GF-D8 (cell line): ENCODE results near the gene CD300LB.
"Not testable (repeated sequence)": the region's sequence is repeated elsewhere in the genome, so short reads cannot be mapped to it uniquely, and the experiment has no call there.

Experiments used
- DNase-seq: peaks from one replicate; lab custom pipeline; 2025; lab: John Stamatoyannopoulos, UW

CD300LB gene

DNA sequence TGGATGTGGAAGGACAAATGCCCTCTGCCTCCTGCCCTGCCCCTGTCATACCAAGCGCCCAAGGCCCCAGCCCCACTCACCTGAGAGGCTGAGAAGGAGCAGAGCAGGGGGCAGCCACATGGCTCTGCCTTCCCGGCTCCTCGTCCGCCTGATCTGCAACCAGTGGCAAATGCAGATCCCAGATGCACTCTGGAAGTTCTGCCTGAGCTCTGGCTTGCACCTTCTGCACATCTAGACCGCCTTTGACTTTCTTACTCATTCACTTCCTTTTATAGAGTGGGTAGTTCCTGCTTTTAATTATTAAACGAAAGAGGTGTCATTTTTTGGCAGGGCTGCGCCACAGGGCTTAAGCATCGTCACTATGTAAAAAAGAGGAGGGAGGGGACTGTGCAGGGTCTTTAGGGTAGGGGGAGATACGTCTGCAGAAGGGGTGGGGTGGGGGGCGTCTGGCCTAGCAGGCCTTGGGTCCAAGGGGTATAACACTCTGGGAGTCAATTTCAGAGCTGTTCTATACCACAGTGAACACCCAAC is at the start of gene CD300LB:
Gene CD300LB (minus strand): TSS at position 245 of the 531 bp plus-strand sequence. CDS start 125 bp downstream, at position 120.
- DNase-seq, result no peak

DNA sequence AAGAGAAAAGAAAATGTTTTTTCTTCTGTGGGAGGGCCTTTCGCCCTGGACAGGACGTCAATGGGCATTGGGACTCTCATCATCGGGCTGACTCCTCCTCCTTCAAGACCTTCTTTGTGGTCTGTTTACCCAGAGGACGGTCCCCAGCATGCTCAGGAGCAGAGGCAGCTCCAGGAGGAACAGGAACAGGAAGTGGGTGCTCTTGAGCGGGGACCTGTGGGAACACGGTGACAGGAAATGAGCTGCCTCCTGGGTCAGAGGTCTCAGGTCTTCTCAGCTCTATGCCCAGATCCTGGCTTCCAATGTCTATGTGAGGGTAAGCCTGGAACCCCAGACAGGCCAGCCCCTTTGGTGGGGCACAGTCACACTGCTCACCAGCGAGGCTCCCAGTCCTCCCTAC is 48.6 kb upstream of the CD300LB start:
- no peak for DNase-seq

DNA sequence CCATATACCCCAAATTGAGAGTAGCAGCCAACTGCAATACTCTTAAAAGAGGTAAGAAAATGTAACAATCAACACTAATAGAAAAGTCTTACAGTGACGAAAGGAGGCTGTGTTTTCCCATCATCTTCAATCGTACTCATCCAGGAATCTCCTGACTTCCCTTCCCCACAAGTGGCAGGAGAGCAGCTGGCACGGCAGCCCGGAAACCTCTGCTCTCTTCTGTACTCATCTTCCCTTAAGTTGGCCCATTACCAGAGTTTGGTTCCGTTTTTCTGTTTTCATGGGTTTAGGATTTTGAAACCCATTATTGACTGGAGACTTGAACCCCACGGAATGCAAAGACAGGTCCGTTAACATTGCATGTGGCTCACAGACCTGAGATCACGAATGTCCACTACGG is 47.7 kb upstream of the CD300LB start:
- no peak for DNase-seq

DNA sequence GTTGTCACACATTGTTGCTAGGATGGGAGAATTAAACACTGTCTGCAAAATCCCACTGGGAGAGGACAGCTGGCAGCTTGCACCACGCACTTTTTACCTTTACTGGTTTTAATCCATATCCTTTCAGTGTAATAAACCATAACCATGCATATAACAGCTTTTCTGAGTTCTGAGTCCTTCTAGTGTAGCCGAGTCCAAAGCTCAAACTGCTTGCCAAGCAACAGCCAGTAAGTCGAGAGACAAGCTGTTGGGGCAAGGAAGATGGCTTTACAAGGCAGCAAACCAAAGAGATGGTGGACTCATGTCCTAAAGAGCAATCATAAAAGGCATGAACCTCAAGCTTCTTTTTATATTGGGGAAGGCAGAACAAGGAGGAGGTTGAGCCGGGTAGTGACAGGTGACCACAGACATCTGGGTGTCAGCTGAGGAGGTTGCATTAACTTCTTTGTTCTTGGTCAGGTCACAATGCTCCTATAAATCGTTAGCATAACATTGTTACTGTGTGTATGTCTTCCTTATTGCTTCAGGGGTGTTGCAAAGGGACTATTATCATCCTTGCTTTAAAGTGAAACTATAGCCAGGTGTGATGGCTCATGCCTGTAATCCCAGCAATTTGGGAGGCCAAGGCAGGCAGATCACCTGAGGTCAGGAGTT is 43.3 kb upstream of the CD300LB start:
- no peak for DNase-seq

DNA sequence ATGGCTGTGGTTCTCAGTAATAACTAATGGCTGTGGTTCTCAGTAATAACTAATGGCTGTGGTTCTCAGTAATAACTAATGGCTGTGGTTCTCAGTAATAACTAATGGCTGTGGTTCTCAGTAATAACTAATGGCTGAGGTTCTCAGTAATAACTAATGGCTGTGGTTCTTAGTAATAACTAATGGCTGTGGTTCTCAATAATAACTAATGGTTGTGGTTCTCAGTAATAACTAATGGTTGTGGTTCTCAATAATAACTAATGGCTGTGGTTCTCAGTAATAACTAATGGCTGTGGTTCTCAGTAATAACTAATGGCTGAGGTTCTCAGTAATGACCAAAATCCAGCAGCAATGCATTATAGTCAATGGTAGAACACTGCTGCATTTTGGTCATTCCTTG is 42.4 kb upstream of the CD300LB start:
- DNase-seq, result not testable (repeated sequence)

DNA sequence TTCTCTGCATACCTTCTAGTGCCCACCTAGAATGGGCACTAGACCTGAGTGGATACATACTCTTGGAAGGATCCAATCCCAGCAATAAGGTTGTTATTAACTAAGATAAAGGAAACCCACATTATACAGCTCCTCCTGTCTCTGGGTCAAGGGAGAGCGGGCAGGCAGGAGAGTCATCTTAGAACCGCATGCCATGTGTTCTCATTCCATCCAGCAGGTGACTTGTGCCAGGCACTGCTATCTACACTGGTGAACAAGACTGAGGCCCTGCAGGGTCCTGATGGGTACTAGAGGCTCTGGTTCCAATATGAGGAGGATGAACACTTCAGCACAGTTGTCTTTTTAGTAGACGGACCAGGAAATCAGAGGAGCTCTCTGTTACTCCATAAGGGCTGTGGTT is 41.9 kb upstream of the CD300LB start:
- no peak for DNase-seq

DNA sequence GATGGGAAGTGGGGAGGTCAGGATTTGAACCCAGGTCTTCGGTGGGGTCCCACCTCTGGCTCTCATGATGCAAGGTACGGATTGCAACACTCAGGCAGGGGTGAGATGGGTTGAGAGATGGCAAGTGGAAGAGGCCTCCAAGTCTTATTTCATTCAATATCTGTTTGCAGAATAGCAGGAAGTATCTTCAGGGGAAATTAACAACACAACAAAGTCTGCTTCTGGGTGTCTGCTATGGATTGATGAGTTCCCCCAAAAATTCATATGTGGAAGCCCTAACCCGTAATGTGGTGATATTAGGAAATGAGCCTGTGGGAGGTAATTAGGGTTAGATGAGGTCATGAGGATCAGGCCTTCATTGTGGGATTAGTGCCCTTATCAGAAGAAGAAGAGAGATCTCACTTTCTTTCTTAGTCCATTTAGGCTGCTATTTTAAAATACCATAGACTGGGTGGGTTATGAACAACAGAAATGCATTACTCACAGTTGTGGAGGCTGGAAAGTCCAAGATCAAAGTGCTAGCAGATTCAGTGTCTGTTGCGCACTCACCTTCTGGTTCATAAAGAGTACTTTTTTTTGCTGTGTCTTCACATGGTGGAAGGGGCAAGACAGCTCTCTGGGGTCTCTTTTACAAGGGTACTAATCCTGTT is 40.5 kb upstream of the CD300LB start:
- no peak for DNase-seq

DNA sequence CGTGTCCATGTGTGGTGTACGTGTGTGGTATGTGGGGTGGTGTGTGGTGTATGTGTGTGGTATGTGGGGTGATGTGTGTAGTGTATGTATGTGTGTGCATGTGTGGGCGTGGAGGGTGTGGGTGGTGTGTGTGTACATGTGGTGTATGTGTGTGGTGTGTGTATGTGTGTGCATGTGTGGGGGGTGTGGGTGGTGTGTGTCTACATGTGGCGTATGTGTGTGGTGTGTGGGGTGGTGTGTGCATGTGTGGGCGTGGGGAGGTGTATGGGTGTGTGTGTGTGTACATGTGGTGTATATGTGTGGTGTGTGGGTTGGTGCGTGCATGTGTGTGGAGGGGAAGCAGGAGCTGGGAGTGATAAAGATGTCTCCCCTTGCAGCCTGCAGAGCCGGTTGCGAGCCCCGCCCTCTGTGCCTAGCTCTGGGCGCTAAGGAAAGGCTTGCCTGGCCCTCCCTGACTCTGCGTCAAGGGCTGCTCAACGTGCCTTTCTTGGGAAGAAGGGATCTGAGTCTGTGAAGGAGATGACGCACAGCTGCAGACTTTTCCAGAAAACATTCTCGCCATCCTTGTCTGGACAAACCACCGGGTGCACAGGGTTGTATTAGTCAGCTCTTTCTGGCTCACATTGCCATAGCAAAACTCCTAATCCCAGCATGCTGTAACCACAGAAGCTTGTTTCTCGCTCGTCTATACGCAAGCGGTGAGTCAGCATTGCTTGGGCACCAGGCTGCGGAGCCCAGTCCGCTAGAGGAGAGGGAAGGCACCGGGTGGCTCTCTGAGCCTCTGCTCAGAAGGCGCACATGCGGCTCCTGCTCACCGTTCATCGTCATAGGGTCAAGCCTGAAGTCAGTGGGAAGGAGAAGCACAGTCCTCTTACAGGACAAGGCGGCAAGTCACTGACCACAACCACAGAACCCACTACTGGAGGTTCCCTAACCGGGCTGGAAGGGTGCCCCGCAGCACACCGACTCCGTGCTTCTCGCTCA is 38.0 kb upstream of the CD300LB start:
- DNase-seq, result peak; percentile 36

DNA sequence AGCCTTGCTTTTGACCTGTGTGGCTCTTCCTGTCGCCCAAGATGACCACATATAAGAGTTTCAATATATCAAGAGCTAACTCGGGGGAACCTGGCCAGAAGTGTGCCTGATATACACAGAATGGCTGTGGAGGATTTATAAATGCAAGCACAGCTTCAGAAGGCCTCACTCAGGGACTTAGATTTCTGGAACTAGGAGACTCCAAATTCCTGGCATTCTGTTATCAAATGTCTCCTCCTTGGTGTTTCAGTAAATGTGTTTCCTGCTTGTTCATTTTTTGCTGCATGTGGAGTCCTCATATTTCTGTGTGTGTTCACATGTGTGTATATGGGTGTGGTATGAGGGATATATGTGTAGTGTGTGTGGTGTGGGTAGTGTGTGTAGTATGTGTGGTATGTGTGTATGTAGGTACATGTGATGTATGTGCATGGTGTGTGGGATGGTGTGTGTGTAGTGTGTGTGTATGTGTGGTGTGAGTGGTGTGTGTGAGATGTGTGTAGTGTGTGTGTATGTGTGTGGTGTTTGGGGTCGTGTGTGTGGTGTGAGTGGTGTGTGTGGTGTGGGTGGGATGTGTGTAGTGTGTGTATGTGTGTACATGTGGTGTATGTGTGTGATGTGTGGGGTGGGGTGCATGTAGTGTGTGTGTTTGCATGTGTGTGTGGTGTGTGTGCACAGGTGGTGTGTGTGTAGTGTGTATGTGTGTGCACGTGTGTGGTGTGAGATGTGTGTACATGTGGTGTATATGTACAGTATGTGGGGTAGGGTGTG is 37.0 kb upstream of the CD300LB start:
- no peak for DNase-seq

DNA sequence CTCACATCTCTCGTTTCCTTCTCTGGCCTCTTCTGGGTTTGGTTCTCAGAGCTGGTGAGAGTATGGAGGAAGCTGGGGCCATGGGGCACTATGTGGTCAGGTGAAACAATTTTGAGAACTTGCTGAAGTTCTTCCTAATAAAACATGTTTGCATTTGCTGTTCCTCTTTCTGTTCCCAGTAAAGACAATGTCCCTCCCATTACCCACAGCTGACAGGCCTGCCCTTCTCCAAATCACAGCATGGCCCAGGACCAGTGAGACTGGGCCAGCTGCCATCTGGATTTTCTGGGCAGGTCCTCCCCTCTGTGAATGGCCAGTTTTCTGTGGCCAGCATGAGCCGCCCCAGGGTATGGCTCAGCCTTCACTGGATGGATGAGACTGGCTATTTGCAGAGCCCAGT is 36.1 kb upstream of the CD300LB start, which contains the start of gene CD300H:
Gene CD300H (minus strand): TSS at position 113 of the 400 bp plus-strand sequence.
- no peak for DNase-seq

DNA sequence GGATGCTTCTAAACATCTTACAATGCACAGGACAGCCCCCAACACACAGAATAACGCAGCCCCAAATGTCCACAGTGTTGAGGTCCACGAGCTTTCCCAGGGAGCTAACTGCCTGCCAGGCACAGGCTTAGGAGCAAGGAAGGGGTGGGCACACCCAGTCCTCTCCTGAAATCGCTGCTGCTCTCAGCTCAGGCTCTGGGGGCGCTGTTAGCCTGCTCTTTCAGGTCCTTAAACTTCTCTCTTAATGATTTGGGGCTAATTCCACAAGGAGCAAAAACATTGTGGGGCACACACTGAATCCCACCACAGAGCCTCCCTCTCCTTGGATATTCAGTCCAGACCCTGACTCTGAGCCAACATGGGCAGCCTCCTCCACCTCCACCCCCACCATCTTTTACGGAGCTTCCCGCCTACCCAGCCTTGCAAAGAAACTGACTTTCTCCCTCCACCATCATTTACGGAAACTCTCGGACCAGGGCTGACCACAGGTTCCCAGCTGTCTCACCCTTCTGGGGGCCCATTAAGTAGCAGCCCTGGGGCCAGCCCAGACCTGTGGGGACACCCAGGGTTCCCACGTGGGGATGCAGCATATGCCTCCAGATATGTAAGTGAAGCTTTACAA is 35.0 kb upstream of the CD300LB start:
- no peak for DNase-seq

DNA sequence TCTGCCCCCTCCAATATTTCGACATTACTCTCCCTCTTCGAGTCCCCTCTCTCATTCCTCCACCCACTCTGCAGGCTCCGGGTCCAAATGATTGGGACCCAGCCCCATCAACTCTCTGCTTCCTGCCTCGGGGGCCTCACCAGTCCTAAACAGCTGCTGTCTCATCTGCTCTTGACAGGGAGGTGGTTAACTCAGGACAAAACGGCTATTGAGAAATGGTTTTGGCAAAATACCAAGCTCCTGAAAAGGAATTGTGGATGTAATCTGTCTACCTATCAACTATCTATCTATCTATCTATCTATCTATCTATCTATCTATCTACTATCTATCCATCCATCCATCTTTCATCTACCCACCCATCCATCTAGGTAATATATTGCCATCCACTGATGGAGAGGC is 33.9 kb upstream of the CD300LB start:
- DNase-seq, result no peak

DNA sequence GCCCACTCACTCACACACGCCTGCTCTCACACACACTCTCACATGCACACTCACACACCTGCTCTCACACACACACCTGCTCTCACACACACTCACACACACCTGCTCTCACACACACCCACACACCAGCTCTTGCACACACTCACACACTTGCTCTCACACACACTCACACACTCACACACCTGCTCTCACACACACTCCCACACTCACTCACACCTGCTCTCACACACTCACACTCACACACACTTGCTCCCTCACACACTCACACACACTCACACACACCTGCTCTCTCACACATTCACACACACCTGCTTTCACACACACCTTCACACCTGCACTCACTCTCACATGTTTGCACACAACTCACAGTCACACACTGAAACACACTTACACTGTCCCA is 32.1 kb upstream of the CD300LB start:
- no peak for DNase-seq

DNA sequence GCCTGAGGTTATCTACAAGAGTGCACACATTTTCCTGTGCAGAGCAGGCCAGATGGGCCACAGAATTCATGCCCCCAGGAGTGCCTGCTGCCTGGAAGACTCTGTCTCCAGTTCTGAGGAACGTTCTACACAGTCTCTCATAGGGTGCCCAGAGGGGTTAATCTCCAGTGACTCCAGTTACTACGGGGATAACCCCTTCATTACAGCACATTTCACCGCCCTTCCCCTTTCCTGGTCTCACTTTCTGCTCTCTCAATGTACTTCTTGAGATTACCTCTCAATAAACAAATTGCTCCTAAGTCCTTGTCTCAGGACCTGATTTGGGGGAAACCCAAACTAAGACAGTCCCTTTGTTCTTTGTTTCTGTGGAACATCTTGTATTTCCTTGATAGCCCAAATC is 30.3 kb upstream of the CD300LB start:
- no peak for DNase-seq

DNA sequence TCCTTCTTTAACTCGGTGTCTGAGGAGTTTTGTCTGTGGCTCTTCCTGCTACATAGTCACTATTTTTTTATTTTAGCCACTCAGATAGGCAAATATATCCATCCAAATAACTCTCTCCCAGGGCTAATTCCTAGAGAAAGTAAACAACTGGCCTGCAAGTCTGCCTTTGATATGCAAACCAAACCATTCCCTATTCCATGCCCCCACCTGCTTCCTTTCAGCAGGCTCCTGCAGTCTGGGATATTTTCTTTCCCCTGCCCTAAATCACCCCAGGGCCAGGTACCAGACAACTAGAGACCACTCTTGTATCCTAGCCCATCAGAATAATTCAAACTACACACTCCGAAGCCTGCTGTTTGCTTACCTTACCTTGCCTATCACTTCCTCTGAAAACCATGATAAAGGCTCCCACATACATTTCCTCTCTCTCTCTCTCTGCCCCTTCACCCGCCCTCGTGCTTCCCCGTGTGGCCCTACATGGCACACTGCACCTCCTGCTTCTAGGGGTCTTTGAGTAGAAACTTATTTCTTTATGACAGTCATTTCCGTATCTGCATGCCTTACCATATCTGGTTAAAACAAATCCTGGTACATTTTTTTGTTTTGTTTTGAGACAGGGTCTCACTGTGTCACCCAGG is 27.7 kb upstream of the CD300LB start:
- no peak for DNase-seq

DNA sequence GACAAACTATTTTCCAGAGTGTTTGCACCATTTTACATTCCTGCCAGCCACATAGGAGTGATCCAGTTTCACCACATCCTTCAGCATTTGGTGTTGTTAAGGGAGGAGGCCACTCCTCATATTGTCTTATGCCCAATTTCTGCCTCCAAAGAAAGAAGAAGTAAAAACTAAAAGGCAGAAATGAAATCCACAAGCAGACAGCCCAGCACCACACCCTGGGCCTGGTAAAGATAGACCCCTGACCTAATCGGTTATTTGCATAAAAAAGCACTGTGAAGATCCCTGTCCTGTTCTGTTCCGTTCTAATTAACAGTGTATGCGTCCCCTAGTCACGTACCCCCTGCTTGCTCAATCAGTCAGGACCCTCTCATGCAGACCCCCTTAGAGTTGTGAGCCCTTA is 27.1 kb upstream of the CD300LB start:
- not testable (repeated sequence) for DNase-seq

DNA sequence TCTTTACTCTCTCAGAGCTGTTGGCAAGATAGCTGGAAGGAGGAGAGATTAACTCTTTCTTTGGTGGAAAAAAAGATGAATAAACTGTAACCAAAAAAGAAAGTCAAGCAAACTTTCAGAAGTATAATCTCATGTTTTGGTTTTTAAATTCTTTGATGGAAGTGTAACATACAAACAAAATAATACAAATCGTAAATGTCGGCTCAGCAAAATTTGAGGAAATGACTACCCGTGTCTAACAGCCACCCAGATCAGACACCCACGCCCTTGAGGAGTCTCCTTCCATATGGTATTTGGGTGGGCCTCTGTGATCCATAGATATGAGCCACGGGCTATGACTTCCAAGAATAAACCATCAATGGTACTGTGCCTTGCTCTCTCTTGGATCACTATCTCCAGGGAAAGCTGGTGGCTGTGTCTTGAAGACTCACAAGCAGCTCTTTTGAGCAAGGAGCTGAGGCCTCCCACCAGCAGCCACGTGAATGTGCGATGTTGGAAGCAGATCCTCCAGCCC is 24.2 kb upstream of the CD300LB start:
- DNase-seq, result no peak

DNA sequence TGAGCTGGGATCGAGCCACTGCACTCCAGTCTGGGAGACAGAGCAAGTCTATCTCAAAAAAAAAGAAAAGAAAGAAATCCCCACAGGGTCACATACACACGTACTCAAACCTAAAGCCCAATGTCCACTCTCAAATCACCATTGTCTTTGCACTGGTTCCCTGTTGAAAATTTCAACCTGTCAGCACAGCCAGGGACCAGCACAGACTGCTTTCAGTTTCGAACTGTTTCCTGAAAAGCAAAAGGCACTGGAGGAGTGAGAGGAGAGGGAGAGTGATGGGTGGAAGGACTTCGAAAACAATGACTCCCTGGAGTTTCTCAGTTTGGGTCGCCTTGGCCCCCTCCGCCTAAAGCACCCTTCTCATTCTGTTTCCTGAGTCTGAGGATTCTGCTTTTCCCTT is 23.6 kb upstream of the CD300LB start:
- no peak for DNase-seq

DNA sequence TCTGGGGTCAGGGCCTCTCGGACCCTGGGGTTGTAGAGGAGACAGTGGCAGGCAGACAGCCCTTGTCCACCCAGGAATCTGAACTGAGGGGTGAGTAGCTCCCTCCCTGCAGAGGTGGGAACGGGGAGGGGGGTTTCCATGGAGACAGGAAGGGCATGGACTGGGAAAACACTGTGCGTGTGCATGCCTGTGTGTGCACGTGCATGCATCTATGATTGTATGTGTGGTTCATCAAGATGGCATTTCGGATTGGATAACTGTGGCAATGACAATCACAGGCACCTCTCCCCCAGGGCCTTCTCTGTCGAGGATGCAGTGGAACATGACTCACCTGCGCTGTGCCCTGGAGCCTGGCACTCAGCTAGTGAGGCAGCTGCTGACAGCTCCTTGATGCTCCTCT is 20.8 kb upstream of the CD300LB start:
- no peak for DNase-seq

DNA sequence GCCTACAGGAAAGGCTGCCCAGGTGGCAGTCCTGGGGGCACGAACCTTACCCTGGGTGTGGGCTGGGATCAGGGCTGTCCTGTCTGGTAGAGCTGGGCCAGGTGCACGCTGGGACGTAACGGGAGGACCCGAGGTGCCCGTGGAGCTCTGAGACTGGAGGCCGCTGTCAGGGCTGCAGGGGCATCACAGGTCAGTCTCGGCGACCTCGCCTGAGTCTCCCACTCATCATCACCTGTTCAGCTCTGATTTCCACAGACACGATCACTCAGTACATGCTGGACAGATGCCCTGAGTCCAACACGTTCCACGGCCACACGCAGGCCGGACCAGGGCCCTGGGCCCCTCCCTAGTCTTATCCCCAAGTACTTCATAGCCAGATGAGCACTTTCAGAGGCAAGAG is 19.3 kb upstream of the CD300LB start:
- no peak for DNase-seq
